GM12878 (cell line): ENCODE results near the gene IPCEF1. TPM values are rescaled to one million over a fixed set of nuclear protein-coding genes. Genes with fewer than 3 reads are reported as not detected.

Experiments
- ATAC-seq: fragments of 200-7000 bp; cut with Tn5 transposase; 3 replicates; pipeline ENCODE4 v1.9.1; 2020; ENCODE audit warnings: mild to moderate bottlenecking, moderate library complexity
- BruUV-seq: library from RNA; stranded (reverse); fragments of 400-500 nt; replicated peaks from 2 replicates; lab custom pipeline; 2021; lab: Mats Ljungman, UMichigan
- CTCF ChIA-PET: fragments of 300-600 bp; sonication (Branson Sonifier 250); formaldehyde crosslinking; extraction: SDS; loops from one replicate; lab custom pipeline; 2021; ENCODE audit warnings: inconsistent platforms; lab: Yijun Ruan, JAX
- POLR2A ChIA-PET: fragments of 350-600 bp; formaldehyde crosslinking; extraction: SDS; loops from one replicate; lab custom pipeline; 2021; ENCODE audit warnings: inconsistent platforms; lab: Charles Lee
- RAD21 ChIA-PET: fragments of 300-600 bp; sonication (Branson Sonifier 250); formaldehyde crosslinking; loops from one replicate; lab custom pipeline; 2023; ENCODE audit warnings: antibody characterized with exemption; ENCODE audit not compliant: unreplicated experiment; lab: Charles Lee
- SMC1A ChIA-PET: fragments of 300-600 bp; sonication (Branson Sonifier 250); formaldehyde crosslinking; loops from one replicate; lab custom pipeline; 2023; ENCODE audit not compliant: unreplicated experiment, uncharacterized antibody; lab: Charles Lee
- DNase-seq: peaks from one replicate; pipeline ENCODE4 v3.0.0-alpha.2; 2011; ENCODE audit warnings: low read depth, low spot score
- FAIRE-seq: peaks from 3 replicates; lab custom pipeline; 2011; peaks lifted over from hg19 to GRCh38; lab: Jason Lieb, UNC
- H2AFZ ChIP-seq: 2 replicates; pipeline ENCODE4 v1.6.0; 2011; ENCODE audit warnings: low read depth, low read length, control low read depth; ENCODE audit not compliant: control insufficient read depth
- H3K27ac ChIP-seq: 2 replicates; pipeline ENCODE4 v1.5.1; 2011; ENCODE audit warnings: control low read depth; ENCODE audit not compliant: control insufficient read depth, insufficient read depth
- H3K27me3 ChIP-seq, 2 experiments: replicated peaks in 1 of 2; 2 replicates each; pipeline versions ENCODE4 v1.6.0 to v1.6.1; 2011; ENCODE audit warnings: low read length in 1 of 2; ENCODE audit not compliant: control insufficient read depth in 2 of 2, insufficient read depth in 2 of 2
- H3K36me3 ChIP-seq, 2 experiments: 2 replicates each; pipeline ENCODE4 v1.5.1; 2011; ENCODE audit warnings: low read length in 1 of 2; ENCODE audit not compliant: control insufficient read depth in 2 of 2, insufficient read depth in 2 of 2
- H3K4me1 ChIP-seq: 2 replicates; pipeline ENCODE4 v1.6.1; 2011; ENCODE audit warnings: mild to moderate bottlenecking, low read length, moderate library complexity, mixed read lengths; ENCODE audit not compliant: control insufficient read depth, insufficient read depth
- H3K4me2 ChIP-seq: 2 replicates; pipeline ENCODE4 v1.6.0; 2011; ENCODE audit warnings: control low read depth; ENCODE audit not compliant: control insufficient read depth, insufficient read depth
- H3K4me3 ChIP-seq: fragments of 200-600 bp; sonication (generic); 2 replicates; pipeline ENCODE4 v1.5.1; 2016
- H3K79me2 ChIP-seq: 2 replicates; pipeline ENCODE4 v1.6.0; 2011; ENCODE audit warnings: low read length; ENCODE audit not compliant: control insufficient read depth, insufficient read depth
- H3K9ac ChIP-seq: 2 replicates; pipeline ENCODE4 v1.8.0; 2011; ENCODE audit warnings: low read length, control low read depth, mixed read lengths; ENCODE audit not compliant: control insufficient read depth, insufficient read depth
- H3K9me3 ChIP-seq: replicated peaks from 3 replicates; pipeline ENCODE4 v1.5.1; 2011; ENCODE audit warnings: mild to moderate bottlenecking, low read length; ENCODE audit not compliant: control insufficient read depth, insufficient read depth
- H4K20me1 ChIP-seq: 2 replicates; pipeline ENCODE4 v1.6.0; 2011; ENCODE audit not compliant: control insufficient read depth, insufficient read depth
- BACH1 ChIP-seq: fragments of 450-650 bp; IDR thresholded peaks from 2 replicates; pipeline ENCODE4 v1.6.1; 2017; ENCODE audit warnings: mild to moderate bottlenecking, borderline replicate concordance
- BCL11A ChIP-seq: IDR thresholded peaks from 2 replicates; pipeline ENCODE4 v1.6.1; 2011; ENCODE audit warnings: low read depth, low read length
- BHLHE40 ChIP-seq, 2 experiments: fragments of 450-650 bp in 1 of 2; IDR thresholded peaks; 2 replicates each; pipeline ENCODE4 v1.6.1; 2011 to 2017; ENCODE audit warnings: low read depth in 2 of 2, borderline replicate concordance in 1 of 2, improper control_type of control experiment in 1 of 2, low read length in 1 of 2, mild to moderate bottlenecking in 1 of 2
- BRCA1 ChIP-seq: IDR thresholded peaks from 2 replicates; pipeline ENCODE4 v1.6.1; 2011; ENCODE audit warnings: low read depth, low read length, improper control_type of control experiment
- CREM ChIP-seq: IDR thresholded peaks from 2 replicates; pipeline ENCODE4 v1.6.1; 2014; ENCODE audit warnings: antibody characterized with exemption, low read depth
- DPF2 ChIP-seq: fragments of 450-650 bp; IDR thresholded peaks from 2 replicates; pipeline ENCODE4 v1.6.1; 2017; ENCODE audit warnings: mild to moderate bottlenecking
- EED ChIP-seq: sonication (generic); IDR thresholded peaks from 2 replicates; pipeline ENCODE4 v1.6.1; 2016; ENCODE audit warnings: antibody characterized with exemption, low read depth
- FOXM1 ChIP-seq: IDR thresholded peaks from 2 replicates; pipeline ENCODE4 v1.6.1; 2012; ENCODE audit warnings: low read depth, mild to moderate bottlenecking, inconsistent platforms, low read length, moderate library complexity
- GABPA ChIP-seq: IDR thresholded peaks from 2 replicates; pipeline ENCODE4 v1.6.1; 2014; ENCODE audit warnings: antibody characterized with exemption, low read depth, mild to moderate bottlenecking, inconsistent platforms
- HDGF ChIP-seq: fragments of 450-650 bp; IDR thresholded peaks from 2 replicates; pipeline ENCODE4 v1.6.1; 2016; ENCODE audit warnings: antibody characterized with exemption
- IKZF2 ChIP-seq, 2 experiments: fragments of 450-650 bp; IDR thresholded peaks; 2 replicates each; pipeline ENCODE4 v1.6.1; 2017; ENCODE audit warnings: mild to moderate bottlenecking in 2 of 2, moderate library complexity in 2 of 2
- MEF2A ChIP-seq: IDR thresholded peaks from 2 replicates; pipeline ENCODE4 v1.6.1; 2011; ENCODE audit warnings: low read depth, mild to moderate bottlenecking, low read length, moderate library complexity; ENCODE audit not compliant: insufficient read depth
- MEF2B ChIP-seq: fragments of 450-650 bp; IDR thresholded peaks from 2 replicates; pipeline ENCODE4 v1.6.1; 2018; ENCODE audit warnings: mild to moderate bottlenecking, moderate library complexity; ENCODE audit not compliant: partially characterized antibody, poor library complexity, severe bottlenecking
- MTA2 ChIP-seq: fragments of 450-650 bp; IDR thresholded peaks from 2 replicates; pipeline ENCODE4 v1.6.1; 2016; ENCODE audit warnings: low read depth, mild to moderate bottlenecking, moderate library complexity
- MTA3 ChIP-seq: IDR thresholded peaks from 2 replicates; pipeline ENCODE4 v1.6.1; 2012; ENCODE audit warnings: low read length, inconsistent platforms, borderline replicate concordance
- NR2F1 ChIP-seq: fragments of 450-650 bp; conservative IDR thresholded peaks from 2 replicates; pipeline ENCODE4 v1.6.1; 2017; ENCODE audit warnings: mild to moderate bottlenecking
- PML ChIP-seq: IDR thresholded peaks from 2 replicates; pipeline ENCODE4 v1.6.1; 2012; ENCODE audit warnings: low read length, inconsistent platforms
- POU2F2 ChIP-seq: IDR thresholded peaks from 3 replicates; pipeline ENCODE4 v1.6.1; 2011; ENCODE audit warnings: low read depth, mild to moderate bottlenecking, low read length, borderline replicate concordance
- RBBP5 ChIP-seq: fragments of 200-600 bp; sonication (generic); conservative IDR thresholded peaks from 2 replicates; pipeline ENCODE4 v1.6.1; 2016
- RCOR1 ChIP-seq: conservative IDR thresholded peaks from 2 replicates; pipeline ENCODE4 v1.6.1; 2012; ENCODE audit warnings: low read depth, low read length, improper control_type of control experiment
- RELA ChIP-seq: fragments of 450-650 bp; IDR thresholded peaks from 2 replicates; pipeline ENCODE4 v1.8.0; 2014; ENCODE audit warnings: borderline replicate concordance; ENCODE audit not compliant: partially characterized antibody
- SRF ChIP-seq, 2 experiments: IDR thresholded peaks; 2 replicates each; pipeline ENCODE4 v1.6.1; 2011; ENCODE audit warnings: low read depth in 2 of 2, low read length in 2 of 2, mild to moderate bottlenecking in 1 of 2, moderate library complexity in 1 of 2
- TCF7 ChIP-seq: IDR thresholded peaks from 2 replicates; pipeline ENCODE4 v1.6.1; 2014; ENCODE audit warnings: antibody characterized with exemption, borderline replicate concordance
- ZNF217 ChIP-seq: fragments of 450-650 bp; IDR thresholded peaks from 2 replicates; pipeline ENCODE4 v1.6.1; 2017; ENCODE audit warnings: antibody characterized with exemption, mild to moderate bottlenecking
- ZNF24 ChIP-seq: fragments of 450-650 bp; IDR thresholded peaks from 2 replicates; pipeline ENCODE4 v1.6.1; 2017; ENCODE audit warnings: antibody characterized with exemption, mild to moderate bottlenecking
- WGBS: methylation state at CpG from one replicate; pipeline ENCODE4 v1.1.6; 2016; ENCODE audit warnings: low lambda C conversion rate; ENCODE audit not compliant: insufficient replicate concordance, insufficient coverage; ENCODE audit errors: missing lambda C conversion rate; 5-methylcytosine and 5-hydroxymethylcytosine counted together
- in situ Hi-C: fragments of 300-500 bp; cut with MboI; formaldehyde crosslinking; loops from 9 replicates; pipeline ENCODE4 v1.14.3; 2018; ENCODE audit warnings: mixed read lengths
- intact Hi-C: fragments of 100-400 bp; cut with micrococcal nuclease; formaldehyde crosslinking; loops from one replicate; pipeline ENCODE4 v1.14.2; 2022; ENCODE audit not compliant: unreplicated experiment
- polyA plus RNA-seq, 11 experiments: library from polyadenylated mRNA; depleted of rRNA in 4 of 11; unstranded in 6 of 11; stranded (reverse) in 5 of 11; fragments of >200 nt; fragmentation: Nextera tagmentation in 4 of 11; fragmentation: Illumina TruSeq in 1 of 11; extraction: Ambion mirVana in 4 of 11; extraction: Trizol in 1 of 11; gene quantifications; 1 replicate in 1 of 11; 2 replicates in 10 of 11; pipeline versions ENCODE4 v1.2.1 to v1.2.3, GENCODE V29; 2011 to 2016; ENCODE audit warnings: inconsistent platforms in 2 of 11, missing spikeins in 2 of 11, low read depth in 1 of 11
- total RNA-seq, 4 experiments: library from RNA; depleted of rRNA in 3 of 4; stranded (reverse); fragments of >200 nt in 3 of 4; fragmentation: Illumina TruSeq in 1 of 4; extraction: Trizol in 1 of 4; gene quantifications; 2 replicates each; pipeline versions ENCODE4 v1.2.1 to v1.2.3, GENCODE V29; 2013 to 2021
- TF ChIP-seq, protein P1 (sequence below): IDR thresholded peaks from 2 replicates; pipeline ENCODE4 v1.6.1; 2012; ENCODE audit warnings: low read length, inconsistent platforms

The IPCEF1 gene
- total and polyA plus RNA-seq, 10 of the 15 experiments (the other 5 are each of a cell fraction or from before 2014, with no cell fraction given): 1.3 to 137 (median 4.2) TPM

DNA sequence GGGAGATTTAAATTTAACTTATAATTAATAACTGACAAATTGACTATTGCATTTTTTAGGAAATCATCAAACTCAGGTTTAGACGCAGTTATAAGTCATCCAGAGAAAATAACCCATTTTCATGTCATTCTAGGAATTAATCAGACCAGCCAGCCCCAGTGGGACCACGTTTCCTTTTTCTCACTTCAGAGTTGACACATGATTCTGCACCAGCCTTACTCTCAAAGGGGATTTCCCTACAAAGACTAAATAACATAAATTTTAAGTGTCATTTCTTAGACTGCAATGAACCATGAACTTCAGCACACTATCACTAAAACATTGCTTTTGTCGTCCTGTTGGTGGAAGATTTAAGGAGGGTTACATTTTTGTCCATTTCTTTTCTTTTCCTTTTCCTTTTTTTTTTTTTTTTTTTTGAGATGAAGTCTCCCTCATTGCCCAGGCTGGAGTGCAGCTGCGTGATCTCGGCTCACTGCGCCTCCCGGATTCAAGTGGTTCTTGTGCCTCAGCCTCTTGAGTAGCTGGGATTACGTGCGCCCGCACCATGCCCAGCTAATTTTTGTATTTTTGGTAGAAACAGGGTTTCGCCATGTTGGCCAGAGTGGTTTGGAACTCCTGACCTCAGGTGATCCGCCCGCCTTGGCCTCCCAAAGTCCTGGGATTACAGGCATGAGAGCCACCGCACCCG lies 3.6 kb downstream of the IPCEF1 start:
- no peaks in the 10 kb centered on the region for H3K27me3 ChIP-seq
- H3K36me3 ChIP-seq: no peaks in the 10 kb centered on the region
- H3K79me2 ChIP-seq: no peaks in the 10 kb centered on the region
- peak overlapping the region; percentile 28; the same call in 1 of the 2 replicates for H3K9ac ChIP-seq
- H3K4me3 ChIP-seq: no peak overlapping the region; the same call in 1 of the 2 replicates
- H3K4me2 ChIP-seq: peak overlapping the region; percentile 47
- ChIA-PET SMC1A (no interaction called here), CTCF (interaction anchor here (0.6 kb wide), 1 partner anchor 144 kb away, joined by 4 read pairs; no protein-coding TSS in a partner anchor), POLR2A (no interaction called here), RAD21 (no interaction called here)
- 23% methylated on average over 15 of the region's 15 CpGs for WGBS
- in situ Hi-C loops: no loop called here
- no peak overlapping the region for H3K27ac ChIP-seq
- peaks cover 33% of the 10 kb centered on the region for H3K4me1 ChIP-seq
- DNase-seq (peak; percentile 84), ATAC-seq (peak; percentile 77), FAIRE-seq (peak; percentile 91)
- H2AFZ ChIP-seq: no peak overlapping the region
- no peaks in the 10 kb centered on the region; the same call in 2 of the 3 replicates for H3K9me3 ChIP-seq
- BruUV-seq: no TSS peak
- H4K20me1 ChIP-seq: no peaks in the 10 kb centered on the region
- intact Hi-C loops: loop anchor here (5.0 kb wide), 2 partner anchors 106 to 254 kb away; no protein-coding TSS in a partner anchor
- TF ChIP-seq SRF (IDR thresholded peaks at IDR 0.05; ENCODE audit: low read depth in 2 of 2, low read length in 2 of 2) (peak in 1 of 2 experiments; percentile 58; a peak in 1 of 4 replicates), IKZF2 (IDR thresholded peaks at IDR 0.05) (peak; percentile 97 to 98), NR2F1 (peak; percentile 79), BHLHE40 (IDR thresholded peaks at IDR 0.05; ENCODE audit: borderline replicate concordance in 1 of 2, low read depth in 2 of 2, low read length in 1 of 2) (peak; percentile 84 to 88), MTA2 (peak; percentile 94), MEF2B (peak; percentile 97), RELA (peak; percentile 76), CREM (peak; percentile 77), PML (0 out of 2 replicates have a peak, but pooled peaks have one; percentile 36), EED (peak; percentile 86), RBBP5 (no peak), ZNF24 (peak; percentile 60; the same call in 1 of the 2 replicates), POU2F2 (peak; percentile 87; the same call in 2 of the 3 replicates), TCF7 (peak; percentile 55; the same call in 1 of the 2 replicates), DPF2 (peak; percentile 96), MTA3 (peak; percentile 78; the same call in 1 of the 2 replicates), RCOR1 (0 out of 2 replicates have a peak, but pooled peaks have one; percentile 60), GABPA (peak; percentile 59; the same call in 1 of the 2 replicates), BACH1 (peak; percentile 66; the same call in 1 of the 2 replicates), BRCA1 (no peak), HDGF (no peak), BCL11A (peak; percentile 98), ZNF217 (peak; percentile 98), FOXM1 (peak; percentile 86), MEF2A (peak; percentile 69; the same call in 1 of the 2 replicates)
- TF ChIP-seq, protein P1, sequence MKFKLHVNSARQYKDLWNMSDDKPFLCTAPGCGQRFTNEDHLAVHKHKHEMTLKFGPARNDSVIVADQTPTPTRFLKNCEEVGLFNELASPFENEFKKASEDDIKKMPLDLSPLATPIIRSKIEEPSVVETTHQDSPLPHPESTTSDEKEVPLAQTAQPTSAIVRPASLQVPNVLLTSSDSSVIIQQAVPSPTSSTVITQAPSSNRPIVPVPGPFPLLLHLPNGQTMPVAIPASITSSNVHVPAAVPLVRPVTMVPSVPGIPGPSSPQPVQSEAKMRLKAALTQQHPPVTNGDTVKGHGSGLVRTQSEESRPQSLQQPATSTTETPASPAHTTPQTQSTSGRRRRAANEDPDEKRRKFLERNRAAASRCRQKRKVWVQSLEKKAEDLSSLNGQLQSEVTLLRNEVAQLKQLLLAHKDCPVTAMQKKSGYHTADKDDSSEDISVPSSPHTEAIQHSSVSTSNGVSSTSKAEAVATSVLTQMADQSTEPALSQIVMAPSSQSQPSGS: peak; percentile 95
